ENCODE results near the gene RNF168.

GRCh38 chr3:196458063-196458462 is 45.5 kb downstream of the RNF168 start:
- TF ChIP-seq TARDBP (IDR thresholded peaks at IDR 0.05) (no peak), FOXM1 (IDR thresholded peaks at IDR 0.05; ENCODE audit: borderline replicate concordance) (no peak), FOXA1 (IDR thresholded peaks at IDR 0.05) (no peak), SP1 (IDR thresholded peaks at IDR 0.05) (no peak), NFRKB (IDR thresholded peaks at IDR 0.05) (no peak)
